ENCODE results near the gene CCNA2. TPM values are rescaled to one million over a fixed set of nuclear protein-coding genes. Genes with fewer than 3 reads are reported as not detected.

The CCNA2 gene
- total and polyA plus RNA-seq, 7 experiments from 2014 or later, result 0.06 to 63.7 (median 0.56) TPM

DNA sequence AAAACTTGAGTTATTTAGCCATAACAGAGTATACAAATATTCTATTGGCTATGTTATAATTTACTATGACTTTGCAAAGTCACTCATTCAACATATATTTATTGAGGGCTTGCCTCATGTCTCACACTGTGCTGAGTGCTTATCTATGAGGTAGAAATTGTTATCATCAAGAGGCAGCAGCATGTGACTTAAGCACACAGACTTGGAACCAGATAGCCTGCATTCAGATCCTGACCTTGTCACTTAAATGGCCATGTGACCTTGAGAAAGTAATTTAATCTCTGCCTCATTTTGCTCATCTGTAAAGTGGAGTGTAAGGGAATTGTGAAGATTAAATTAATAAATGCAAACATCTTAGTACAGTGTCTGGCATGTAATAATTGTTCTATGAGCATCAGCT lies 32.7 kb downstream of the CCNA2 start:
- DNase-seq (no peak), ATAC-seq (no peak)
- H3K4me3 Mint-ChIP-seq, result no peak overlapping the region
- H3K27me3 ChIP-seq (ENCODE audit: control insufficient read depth in 2 of 2, insufficient read depth in 2 of 2, low read length in 2 of 2), result no peaks in the 10 kb centered on the region
- no peaks in the 10 kb centered on the region for H3K4me1 ChIP-seq (ENCODE audit: control insufficient read depth in 2 of 2, insufficient read depth in 2 of 2, low read length in 2 of 2)
- CTCF ChIA-PET, result no interaction called here
- H3K36me3 ChIP-seq (ENCODE audit: control insufficient read depth in 2 of 3, insufficient read depth in 3 of 3, low read length in 3 of 3), result no peaks in the 10 kb centered on the region
- H3K36me3 Mint-ChIP-seq, result no peaks in the 10 kb centered on the region
- H3K27ac Mint-ChIP-seq, result no peak overlapping the region
- POLR2A ChIA-PET, result no interaction called here
- H3K4me1 Mint-ChIP-seq, result peaks cover 0 to 23% (median 5%) of the 10 kb centered on the region in 7 donors
- H3K27me3 Mint-ChIP-seq, result peaks cover 9 to 24% (median 21%) of the 10 kb centered on the region in 5 donors
- intact Hi-C loops (cut with micrococcal nuclease), result no loop called here
- H3K9me3 ChIP-seq (ENCODE audit: control insufficient read depth in 2 of 3, low read length in 3 of 3), result no peaks in the 10 kb centered on the region
- H3K4me3 ChIP-seq (ENCODE audit: low read length), result no peak overlapping the region
- H3K9me3 Mint-ChIP-seq, result no peaks in the 10 kb centered on the region
- no peak overlapping the region for H3K27ac ChIP-seq (ENCODE audit: low read depth, low read length)

DNA sequence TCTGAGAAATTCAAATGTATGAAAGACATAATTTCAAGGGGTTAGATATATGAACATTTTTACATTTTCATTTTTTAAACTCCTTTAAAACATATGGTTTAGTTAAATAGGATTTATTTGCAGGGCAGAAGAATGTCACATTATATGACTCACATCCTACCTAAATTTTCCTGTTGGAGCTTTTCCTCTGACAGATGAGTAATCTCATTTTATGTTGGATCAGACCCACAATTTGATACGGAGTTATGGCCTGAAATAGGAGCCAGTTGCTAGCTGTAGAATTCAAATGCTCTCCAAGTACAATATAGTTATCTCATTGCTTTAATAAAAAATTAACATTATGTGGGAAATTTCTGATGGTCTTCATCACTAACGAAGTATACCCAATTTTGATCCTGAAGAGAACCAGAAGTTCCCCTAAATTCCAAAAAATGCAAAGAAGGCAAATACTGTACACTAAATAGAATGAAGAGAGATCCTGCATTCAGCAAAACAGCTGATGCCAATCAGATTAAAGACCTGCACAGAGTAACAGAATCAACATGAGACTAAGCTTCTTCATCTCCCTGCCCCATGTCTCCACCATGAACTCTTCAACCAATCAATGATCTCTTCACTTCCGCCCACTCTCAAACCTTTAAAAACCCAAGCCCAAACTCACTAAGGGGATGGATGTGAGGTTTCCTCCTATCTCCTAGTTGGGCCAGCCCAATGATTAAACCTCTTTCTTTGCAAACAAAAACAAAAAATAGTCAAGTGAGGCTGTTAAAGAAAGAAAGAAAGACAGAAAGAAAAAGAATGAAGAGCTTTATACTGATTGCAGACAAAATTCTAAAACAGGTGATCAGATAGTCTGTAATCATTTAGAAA lies 33.5 kb downstream of the CCNA2 start:
- Histone ChIP-seq H3K27ac (ENCODE audit: low read depth, low read length) (no peak overlapping the region), H3K9me3 (ENCODE audit: control insufficient read depth in 2 of 3, low read length in 3 of 3) (no peaks in the 10 kb centered on the region), H3K4me3 (ENCODE audit: low read length) (no peak overlapping the region), H3K4me1 (ENCODE audit: control insufficient read depth in 2 of 2, insufficient read depth in 2 of 2, low read length in 2 of 2) (no peaks in the 10 kb centered on the region), H3K36me3 (ENCODE audit: control insufficient read depth in 2 of 3, insufficient read depth in 3 of 3, low read length in 3 of 3) (no peaks in the 10 kb centered on the region), H3K27me3 (ENCODE audit: control insufficient read depth in 2 of 2, insufficient read depth in 2 of 2, low read length in 2 of 2) (no peaks in the 10 kb centered on the region)
- H3K36me3 Mint-ChIP-seq, result no peaks in the 10 kb centered on the region
- H3K27me3 Mint-ChIP-seq, result peaks cover 14 to 29% (median 24%) of the 10 kb centered on the region in 5 donors
- DNase-seq, result no peak
- ChIA-PET CTCF (no interaction called here), POLR2A (interaction anchor here (0.7 kb wide), 1 partner anchor 28 kb away, joined by 3 read pairs; no protein-coding TSS in a partner anchor)
- peaks cover 0 to 3% (median 0%) of the 10 kb centered on the region in 11 donors for H3K9me3 Mint-ChIP-seq
- peaks cover 0 to 17% (median 0%) of the 10 kb centered on the region in 7 donors for H3K4me1 Mint-ChIP-seq
- no peak for ATAC-seq
- H3K27ac Mint-ChIP-seq, result no peak overlapping the region
- no peak overlapping the region for H3K4me3 Mint-ChIP-seq
- intact Hi-C loops (cut with micrococcal nuclease), result no loop called here

DNA sequence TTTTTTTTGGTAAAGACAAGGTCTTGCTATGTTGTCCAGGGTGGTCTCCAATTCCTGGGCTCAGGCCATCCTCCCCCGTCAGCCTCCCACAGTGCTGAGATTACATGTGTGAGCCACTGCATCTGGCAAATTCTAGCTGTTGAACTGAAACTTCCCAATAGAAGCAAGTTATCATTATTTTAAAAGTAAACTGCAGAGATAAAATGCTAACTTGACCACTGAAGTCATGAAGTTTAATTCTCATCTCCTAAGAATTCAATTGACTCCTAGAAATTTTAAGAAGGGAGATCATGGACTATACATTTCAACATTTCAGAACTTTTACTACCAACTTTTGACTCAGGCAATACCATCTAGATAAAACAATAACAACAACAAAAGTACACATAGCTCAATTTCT lies 34.2 kb downstream of the CCNA2 start:
- H3K36me3 ChIP-seq (ENCODE audit: control insufficient read depth in 2 of 3, insufficient read depth in 3 of 3, low read length in 3 of 3), result no peaks in the 10 kb centered on the region
- no peak for DNase-seq
- H3K4me3 ChIP-seq (ENCODE audit: low read length), result no peak overlapping the region
- H3K4me1 Mint-ChIP-seq, result peaks cover 0 to 13% (median 0%) of the 10 kb centered on the region in 7 donors
- POLR2A ChIA-PET, result interaction anchor here (0.7 kb wide), 1 partner anchor 27 kb away, joined by 3 read pairs; no protein-coding TSS in a partner anchor
- ATAC-seq, result no peak
- no peak overlapping the region for H3K4me3 Mint-ChIP-seq
- H3K9me3 ChIP-seq (ENCODE audit: control insufficient read depth in 2 of 3, low read length in 3 of 3), result peaks cover 0 to under 1% (median 0%) of the 10 kb centered on the region in 3 experiments
- CTCF ChIA-PET, result interaction anchor here (0.5 kb wide), 1 partner anchor 46 kb away, joined by 3 read pairs; no protein-coding TSS in a partner anchor
- no peaks in the 10 kb centered on the region for H3K27me3 ChIP-seq (ENCODE audit: control insufficient read depth in 2 of 2, insufficient read depth in 2 of 2, low read length in 2 of 2)
- intact Hi-C loops (cut with micrococcal nuclease), result no loop called here
- peaks cover 0 to 10% (median 3%) of the 10 kb centered on the region in 11 donors for H3K9me3 Mint-ChIP-seq
- peaks cover 22 to 36% (median 31%) of the 10 kb centered on the region in 5 donors for H3K27me3 Mint-ChIP-seq
- no peak overlapping the region for H3K27ac Mint-ChIP-seq
- no peaks in the 10 kb centered on the region for H3K36me3 Mint-ChIP-seq
- no peak overlapping the region for H3K27ac ChIP-seq (ENCODE audit: low read depth, low read length)
- H3K4me1 ChIP-seq (ENCODE audit: control insufficient read depth in 2 of 2, insufficient read depth in 2 of 2, low read length in 2 of 2), result no peaks in the 10 kb centered on the region

DNA sequence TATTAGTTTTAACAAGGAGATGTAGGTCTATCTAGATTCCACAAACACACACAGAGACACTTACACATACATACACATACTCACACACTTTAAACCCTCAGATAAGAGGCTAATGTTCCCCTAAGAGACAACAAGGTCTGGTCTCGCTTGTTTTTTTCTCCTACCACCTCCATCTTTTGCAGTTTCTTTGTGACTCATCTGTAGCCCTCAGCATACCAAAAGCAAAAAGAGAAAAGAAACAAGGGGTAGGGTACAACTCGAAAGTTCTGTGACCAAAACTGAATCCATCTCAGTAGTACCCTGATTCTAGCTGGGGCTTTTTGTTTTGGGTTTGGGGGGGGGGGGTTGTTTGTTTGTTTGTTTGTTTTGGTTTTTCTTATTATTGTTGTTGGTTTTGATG lies 34.8 kb downstream of the CCNA2 start:
- Mint-ChIP-seq H3K9me3 (peaks cover 0 to 16% (median 6%) of the 10 kb centered on the region in 11 donors), H3K27ac (no peak overlapping the region), H3K4me3 (no peak overlapping the region), H3K27me3 (peaks cover 25 to 39% (median 35%) of the 10 kb centered on the region in 5 donors), H3K4me1 (peaks cover 0 to 13% (median 0%) of the 10 kb centered on the region in 7 donors), H3K36me3 (no peaks in the 10 kb centered on the region)
- no peak for ATAC-seq
- intact Hi-C loops (cut with micrococcal nuclease), result no loop called here
- no peak overlapping the region for H3K27ac ChIP-seq (ENCODE audit: low read depth, low read length)
- no peak for DNase-seq
- H3K27me3 ChIP-seq (ENCODE audit: control insufficient read depth in 2 of 2, insufficient read depth in 2 of 2, low read length in 2 of 2), result no peaks in the 10 kb centered on the region
- POLR2A ChIA-PET, result no interaction called here
- CTCF ChIA-PET, result no interaction called here
- H3K9me3 ChIP-seq (ENCODE audit: control insufficient read depth in 2 of 3, low read length in 3 of 3), result peaks cover 0 to 3% (median 0%) of the 10 kb centered on the region in 3 experiments
- no peaks in the 10 kb centered on the region for H3K4me1 ChIP-seq (ENCODE audit: control insufficient read depth in 2 of 2, insufficient read depth in 2 of 2, low read length in 2 of 2)
- H3K36me3 ChIP-seq (ENCODE audit: control insufficient read depth in 2 of 3, insufficient read depth in 3 of 3, low read length in 3 of 3), result no peaks in the 10 kb centered on the region
- H3K4me3 ChIP-seq (ENCODE audit: low read length), result no peak overlapping the region

DNA sequence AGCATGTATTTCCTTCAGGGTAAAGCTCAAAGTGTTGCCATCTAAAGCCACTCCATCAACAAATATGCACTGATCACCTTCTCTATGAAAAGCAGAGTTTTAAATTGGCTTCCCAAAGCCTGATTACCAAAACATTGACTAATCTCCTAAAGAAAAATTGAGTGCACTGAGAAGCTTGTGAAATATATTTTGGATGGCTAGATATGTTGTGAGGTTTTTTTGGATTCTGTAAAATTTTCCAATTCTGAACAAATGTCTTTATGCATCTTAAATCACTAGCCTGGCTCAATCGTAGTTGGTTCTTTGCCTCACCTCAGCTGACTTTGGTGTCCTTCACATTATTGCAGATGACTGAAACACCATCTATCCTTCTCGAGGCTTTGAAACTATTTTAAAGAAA lies 37.5 kb downstream of the CCNA2 start:
- POLR2A ChIA-PET, result no interaction called here

DNA sequence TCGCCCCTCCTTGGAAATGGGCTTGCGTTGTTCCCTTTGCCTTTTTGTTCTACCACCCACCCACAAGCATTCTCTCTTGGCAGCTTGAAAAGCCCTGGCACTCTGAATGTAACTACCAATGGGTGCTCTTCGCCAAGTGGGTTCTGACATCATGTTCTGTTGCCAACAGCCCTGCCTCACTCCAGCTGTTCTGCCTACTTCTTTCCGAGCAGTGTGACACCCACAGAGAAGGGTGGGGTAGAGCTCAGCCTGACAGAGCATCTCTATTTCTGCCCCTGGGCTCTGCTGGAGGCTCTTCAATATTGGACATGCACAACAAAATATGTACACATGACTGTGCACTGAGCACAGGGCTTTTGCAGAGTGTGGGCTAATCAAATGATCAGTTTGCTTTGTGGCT lies 38.2 kb downstream of the CCNA2 start:
- Mint-ChIP-seq H3K27me3 (peaks cover 45 to 59% (median 48%) of the 10 kb centered on the region in 5 donors), H3K4me3 (no peak overlapping the region), H3K4me1 (peaks cover 0 to 13% (median 0%) of the 10 kb centered on the region in 7 donors), H3K9me3 (peaks cover 0 to 19% (median 6%) of the 10 kb centered on the region in 11 donors), H3K36me3 (no peaks in the 10 kb centered on the region), H3K27ac (no peak overlapping the region)
- no peak overlapping the region for H3K4me3 ChIP-seq (ENCODE audit: low read length)
- H3K4me1 ChIP-seq (ENCODE audit: control insufficient read depth in 2 of 2, insufficient read depth in 2 of 2, low read length in 2 of 2), result no peaks in the 10 kb centered on the region
- peaks cover 0 to 3% (median 0%) of the 10 kb centered on the region in 3 experiments for H3K9me3 ChIP-seq (ENCODE audit: control insufficient read depth in 2 of 3, low read length in 3 of 3)
- ChIA-PET CTCF (no interaction called here), POLR2A (no interaction called here)
- intact Hi-C loops (cut with micrococcal nuclease), result no loop called here
- DNase-seq (no peak), ATAC-seq (no peak)
- no peaks in the 10 kb centered on the region for H3K27me3 ChIP-seq (ENCODE audit: control insufficient read depth in 2 of 2, insufficient read depth in 2 of 2, low read length in 2 of 2)
- H3K27ac ChIP-seq (ENCODE audit: low read depth, low read length), result no peak overlapping the region
- H3K36me3 ChIP-seq (ENCODE audit: control insufficient read depth in 2 of 3, insufficient read depth in 3 of 3, low read length in 3 of 3), result no peaks in the 10 kb centered on the region

More for the DNA sequence above, 37.5 kb downstream of the CCNA2 start:
- intact Hi-C loops (cut with micrococcal nuclease), result no loop called here
- Histone ChIP-seq H3K27me3 (ENCODE audit: control insufficient read depth in 2 of 2, insufficient read depth in 2 of 2, low read length in 2 of 2) (no peaks in the 10 kb centered on the region), H3K27ac (ENCODE audit: low read depth, low read length) (no peak overlapping the region), H3K36me3 (ENCODE audit: control insufficient read depth in 2 of 3, insufficient read depth in 3 of 3, low read length in 3 of 3) (no peaks in the 10 kb centered on the region), H3K9me3 (ENCODE audit: control insufficient read depth in 2 of 3, low read length in 3 of 3) (peaks cover 0 to 3% (median 0%) of the 10 kb centered on the region in 3 experiments), H3K4me1 (ENCODE audit: control insufficient read depth in 2 of 2, insufficient read depth in 2 of 2, low read length in 2 of 2) (no peaks in the 10 kb centered on the region), H3K4me3 (ENCODE audit: low read length) (no peak overlapping the region)
- H3K27ac Mint-ChIP-seq, result no peak overlapping the region
- H3K36me3 Mint-ChIP-seq, result no peaks in the 10 kb centered on the region
- H3K4me3 Mint-ChIP-seq, result no peak overlapping the region
- peaks cover 39 to 51% (median 46%) of the 10 kb centered on the region in 5 donors for H3K27me3 Mint-ChIP-seq
- H3K9me3 Mint-ChIP-seq, result peaks cover 0 to 19% (median 6%) of the 10 kb centered on the region in 11 donors
- H3K4me1 Mint-ChIP-seq, result peaks cover 0 to 13% (median 0%) of the 10 kb centered on the region in 7 donors
- CTCF ChIA-PET, result no interaction called here
- no peak for DNase-seq
- no peak for ATAC-seq

Data from naive thymus-derived CD4-positive, alpha-beta T cell (primary cell).